ENCODE results near the gene ERVH48-1.
"Not testable (repeated sequence)": the region's sequence is repeated elsewhere in the genome, so short reads cannot be mapped to it uniquely, and the experiment has no call there.

GRCh38 chr21:42933973-42934372, 8.5 kb upstream of the ERVH48-1 start:
- not testable (repeated sequence) for TF ChIP-seq CTCF (IDR thresholded peaks at IDR 0.05; ENCODE audit: low read depth, low read length, missing input control); ATF3 (IDR thresholded peaks at IDR 0.05); RXRA (IDR thresholded peaks at IDR 0.05); JUND (IDR thresholded peaks at IDR 0.05); YY1 (IDR thresholded peaks at IDR 0.05); ZBTB33 (IDR thresholded peaks at IDR 0.05); RAD21 (IDR thresholded peaks at IDR 0.05); SP1 (IDR thresholded peaks at IDR 0.05); MAX (IDR thresholded peaks at IDR 0.05); TAF1 (conservative IDR thresholded peaks at IDR 0.05); GABPA (IDR thresholded peaks at IDR 0.05 in 1 of 2, conservative IDR thresholded peaks at IDR 0.05 in 1 of 2)
- TF ChIP-seq, protein P1, sequence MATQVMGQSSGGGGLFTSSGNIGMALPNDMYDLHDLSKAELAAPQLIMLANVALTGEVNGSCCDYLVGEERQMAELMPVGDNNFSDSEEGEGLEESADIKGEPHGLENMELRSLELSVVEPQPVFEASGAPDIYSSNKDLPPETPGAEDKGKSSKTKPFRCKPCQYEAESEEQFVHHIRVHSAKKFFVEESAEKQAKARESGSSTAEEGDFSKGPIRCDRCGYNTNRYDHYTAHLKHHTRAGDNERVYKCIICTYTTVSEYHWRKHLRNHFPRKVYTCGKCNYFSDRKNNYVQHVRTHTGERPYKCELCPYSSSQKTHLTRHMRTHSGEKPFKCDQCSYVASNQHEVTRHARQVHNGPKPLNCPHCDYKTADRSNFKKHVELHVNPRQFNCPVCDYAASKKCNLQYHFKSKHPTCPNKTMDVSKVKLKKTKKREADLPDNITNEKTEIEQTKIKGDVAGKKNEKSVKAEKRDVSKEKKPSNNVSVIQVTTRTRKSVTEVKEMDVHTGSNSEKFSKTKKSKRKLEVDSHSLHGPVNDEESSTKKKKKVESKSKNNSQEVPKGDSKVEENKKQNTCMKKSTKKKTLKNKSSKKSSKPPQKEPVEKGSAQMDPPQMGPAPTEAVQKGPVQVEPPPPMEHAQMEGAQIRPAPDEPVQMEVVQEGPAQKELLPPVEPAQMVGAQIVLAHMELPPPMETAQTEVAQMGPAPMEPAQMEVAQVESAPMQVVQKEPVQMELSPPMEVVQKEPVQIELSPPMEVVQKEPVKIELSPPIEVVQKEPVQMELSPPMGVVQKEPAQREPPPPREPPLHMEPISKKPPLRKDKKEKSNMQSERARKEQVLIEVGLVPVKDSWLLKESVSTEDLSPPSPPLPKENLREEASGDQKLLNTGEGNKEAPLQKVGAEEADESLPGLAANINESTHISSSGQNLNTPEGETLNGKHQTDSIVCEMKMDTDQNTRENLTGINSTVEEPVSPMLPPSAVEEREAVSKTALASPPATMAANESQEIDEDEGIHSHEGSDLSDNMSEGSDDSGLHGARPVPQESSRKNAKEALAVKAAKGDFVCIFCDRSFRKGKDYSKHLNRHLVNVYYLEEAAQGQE (IDR thresholded peaks at IDR 0.05) = not testable (repeated sequence)

Measured in liver (tissue), 3 donors.